Suprapubic skin (tissue), 4 donors: Measurements from ENCODE around the gene ZBTB40. TPM values are rescaled to one million over a fixed set of nuclear protein-coding genes. Genes with fewer than 3 reads are reported as not detected.

Experiments used
- DNase-seq, 2 donors: peaks; one replicate each; pipeline ENCODE4 v3.0.0-alpha.2; 2019; ENCODE audit warnings: low spot score in 2 of 2
- H3K27ac ChIP-seq: fragments of 200-600 bp; sonication (generic); one replicate; pipeline ENCODE4 v1.5.1; 2019
- H3K27me3 ChIP-seq: fragments of 200-600 bp; sonication (generic); one replicate; pipeline ENCODE4 v1.5.1; 2019
- H3K36me3 ChIP-seq: fragments of 200-600 bp; sonication (generic); one replicate; pipeline ENCODE4 v1.5.1; 2019
- H3K4me1 ChIP-seq: fragments of 200-600 bp; sonication (generic); one replicate; pipeline ENCODE4 v1.5.1; 2019
- H3K4me3 ChIP-seq: fragments of 200-600 bp; sonication (generic); one replicate; pipeline ENCODE4 v1.5.1; 2019; ENCODE audit warnings: mild to moderate bottlenecking
- H3K9me3 ChIP-seq: fragments of 200-600 bp; sonication (generic); one replicate; pipeline ENCODE4 v1.5.1; 2019
- EP300 ChIP-seq: sonication (generic); formaldehyde crosslinking; IDR thresholded peaks from one replicate; pipeline ENCODE4 v1.6.1; 2017; ENCODE audit warnings: antibody characterized with exemption
- POLR2A ChIP-seq, 2 donors: fragments of 450-650 bp; IDR thresholded peaks; one replicate each; pipeline ENCODE4 v1.6.1; 2017; ENCODE audit warnings: antibody characterized with exemption in 2 of 2, mild to moderate bottlenecking in 2 of 2, moderate library complexity in 2 of 2
- POLR2AphosphoS5 ChIP-seq, 3 donors: sonication (generic); formaldehyde crosslinking; IDR thresholded peaks; one replicate each; pipeline ENCODE4 v1.6.1; 2017; ENCODE audit warnings: antibody characterized with exemption in 3 of 3
- WGBS: methylation state at CpG from one replicate; pipeline ENCODE4 v1.1.5; 2018; 5-methylcytosine and 5-hydroxymethylcytosine counted together
- total RNA-seq, 4 donors: library from RNA; depleted of rRNA; stranded (reverse); fragments of >200 nt; gene quantifications; one replicate each; pipeline ENCODE4 v1.1.0, GENCODE V29; 2016
- TF ChIP-seq, protein P1 (sequence below), 2 donors: fragments of 200-600 bp in 1 of 2; fragments of 450-650 bp in 1 of 2; sonication (generic) in 1 of 2; IDR thresholded peaks; one replicate each; pipeline ENCODE4 v1.5.1; 2016 to 2019; ENCODE audit warnings: antibody characterized with exemption in 2 of 2, mild to moderate bottlenecking in 1 of 2, moderate library complexity in 1 of 2

The ZBTB40 gene
- total RNA-seq, 4 donors from 2014 or later = 12.7 to 36.0 (median 17.5) TPM

DNA sequence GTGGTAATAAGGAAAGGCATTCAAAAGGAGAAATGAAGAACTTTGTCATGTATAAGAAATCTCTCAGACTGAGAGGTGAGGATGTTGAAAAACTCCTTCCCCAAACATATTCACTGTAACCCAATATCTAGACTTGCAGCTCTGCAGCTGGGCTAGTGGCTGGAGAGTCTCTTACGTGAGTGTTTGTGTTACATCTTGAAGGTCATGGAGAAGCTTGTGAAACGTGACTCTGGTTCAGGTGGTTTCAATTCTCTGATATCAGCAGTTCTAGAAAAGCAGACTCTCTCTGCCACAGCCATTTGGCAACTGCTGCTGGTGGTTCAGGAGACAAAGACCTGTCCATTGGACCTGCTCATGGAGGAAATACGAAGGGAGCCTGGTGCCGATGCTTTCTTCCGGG is 56.7 kb downstream of the ZBTB40 start:
- Histone ChIP-seq H3K36me3 (peaks cover 81% of the 10 kb centered on the region), H3K4me1 (no peaks in the 10 kb centered on the region), H3K27me3 (no peaks in the 10 kb centered on the region), H3K4me3 (no peak overlapping the region), H3K27ac (no peak overlapping the region), H3K9me3 (no peaks in the 10 kb centered on the region)
- no peak for TF ChIP-seq POLR2A (IDR thresholded peaks at IDR 0.05)
- TF ChIP-seq POLR2AphosphoS5 (IDR thresholded peaks at IDR 0.05) = no peak
- TF ChIP-seq, protein P1, sequence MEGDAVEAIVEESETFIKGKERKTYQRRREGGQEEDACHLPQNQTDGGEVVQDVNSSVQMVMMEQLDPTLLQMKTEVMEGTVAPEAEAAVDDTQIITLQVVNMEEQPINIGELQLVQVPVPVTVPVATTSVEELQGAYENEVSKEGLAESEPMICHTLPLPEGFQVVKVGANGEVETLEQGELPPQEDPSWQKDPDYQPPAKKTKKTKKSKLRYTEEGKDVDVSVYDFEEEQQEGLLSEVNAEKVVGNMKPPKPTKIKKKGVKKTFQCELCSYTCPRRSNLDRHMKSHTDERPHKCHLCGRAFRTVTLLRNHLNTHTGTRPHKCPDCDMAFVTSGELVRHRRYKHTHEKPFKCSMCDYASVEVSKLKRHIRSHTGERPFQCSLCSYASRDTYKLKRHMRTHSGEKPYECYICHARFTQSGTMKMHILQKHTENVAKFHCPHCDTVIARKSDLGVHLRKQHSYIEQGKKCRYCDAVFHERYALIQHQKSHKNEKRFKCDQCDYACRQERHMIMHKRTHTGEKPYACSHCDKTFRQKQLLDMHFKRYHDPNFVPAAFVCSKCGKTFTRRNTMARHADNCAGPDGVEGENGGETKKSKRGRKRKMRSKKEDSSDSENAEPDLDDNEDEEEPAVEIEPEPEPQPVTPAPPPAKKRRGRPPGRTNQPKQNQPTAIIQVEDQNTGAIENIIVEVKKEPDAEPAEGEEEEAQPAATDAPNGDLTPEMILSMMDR (IDR thresholded peaks at IDR 0.05) = no peak
- TF ChIP-seq EP300 = no peak
- 84% methylated on average over 5 of the region's 5 CpGs for WGBS
- no peak for DNase-seq

DNA sequence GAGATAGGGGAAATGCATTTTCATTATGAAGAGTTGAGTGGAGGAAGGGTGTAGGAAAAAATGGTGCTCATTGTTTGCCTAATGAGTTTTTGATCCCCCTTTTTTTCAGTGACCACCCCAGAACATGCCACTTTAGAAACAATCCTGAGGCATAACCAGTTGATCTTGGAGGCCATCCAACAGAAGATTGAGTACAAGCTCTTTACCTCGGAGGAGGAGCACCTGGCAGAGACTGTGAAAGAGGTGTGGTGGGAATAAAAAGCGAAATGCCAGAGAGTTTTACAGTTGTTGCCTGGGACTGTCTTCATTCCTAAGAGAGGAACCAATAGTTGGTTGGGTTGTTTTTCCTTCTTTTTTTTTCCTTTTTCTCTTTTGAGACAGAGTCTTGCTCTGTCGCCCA is 57.3 kb downstream of the ZBTB40 start:
- H3K4me1 ChIP-seq = no peaks in the 10 kb centered on the region
- H3K27me3 ChIP-seq = no peaks in the 10 kb centered on the region
- H3K4me3 ChIP-seq = no peak overlapping the region
- H3K9me3 ChIP-seq = no peaks in the 10 kb centered on the region
- TF ChIP-seq, protein P1 (IDR thresholded peaks at IDR 0.05) = no peak
- TF ChIP-seq POLR2A (IDR thresholded peaks at IDR 0.05) = no peak
- no peak for TF ChIP-seq EP300
- TF ChIP-seq POLR2AphosphoS5 (IDR thresholded peaks at IDR 0.05) = no peak
- DNase-seq = no peak
- no peak overlapping the region for H3K27ac ChIP-seq
- peaks cover 88% of the 10 kb centered on the region for H3K36me3 ChIP-seq
- WGBS = 86% methylated on average over 3 of the region's 3 CpGs

DNA sequence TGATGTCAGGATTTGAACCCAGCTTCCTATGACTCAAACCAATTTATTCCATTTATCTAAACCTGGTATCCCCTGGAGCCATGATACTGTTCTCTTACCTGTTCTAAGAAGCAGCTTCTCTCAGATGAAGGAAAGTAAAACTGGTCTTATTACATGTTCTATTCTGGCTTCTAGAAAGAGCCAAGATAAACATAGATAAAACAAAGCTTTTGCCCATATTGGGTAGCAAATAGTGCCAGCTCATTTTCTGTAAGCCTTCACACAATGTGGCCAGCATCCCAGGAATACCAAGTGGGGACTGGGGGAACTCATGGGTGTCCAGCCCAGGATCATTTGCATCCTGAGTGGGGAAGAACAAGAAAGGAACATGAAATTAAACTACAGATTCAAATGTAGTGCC is 58.2 kb downstream of the ZBTB40 start:
- Histone ChIP-seq H3K36me3 (peaks cover 91% of the 10 kb centered on the region), H3K4me1 (no peaks in the 10 kb centered on the region), H3K27ac (no peak overlapping the region), H3K9me3 (no peaks in the 10 kb centered on the region), H3K4me3 (no peak overlapping the region), H3K27me3 (no peaks in the 10 kb centered on the region)
- no peak for TF ChIP-seq POLR2A (IDR thresholded peaks at IDR 0.05)
- no peak for TF ChIP-seq POLR2AphosphoS5 (IDR thresholded peaks at IDR 0.05)
- TF ChIP-seq, protein P1 (IDR thresholded peaks at IDR 0.05) = no peak
- TF ChIP-seq EP300 = no peak
- DNase-seq = no peak

DNA sequence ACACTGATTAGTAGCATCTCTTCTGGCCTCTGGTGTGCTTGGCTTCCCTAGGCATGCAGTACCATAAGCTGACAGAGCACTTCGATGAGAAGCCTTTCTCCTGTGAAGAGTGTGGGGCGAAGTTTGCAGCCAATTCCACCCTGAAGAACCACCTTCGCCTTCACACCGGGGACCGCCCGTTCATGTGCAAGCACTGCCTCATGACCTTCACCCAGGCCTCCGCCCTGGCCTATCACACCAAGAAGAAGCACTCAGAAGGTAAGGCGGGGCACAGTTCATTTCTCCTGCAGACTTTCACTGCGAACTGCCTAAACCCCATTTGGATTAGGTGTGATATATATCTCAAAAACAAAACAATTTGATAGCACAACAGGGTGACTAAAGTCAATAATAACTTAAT is 61.2 kb downstream of the ZBTB40 start:
- no peak for TF ChIP-seq POLR2A (IDR thresholded peaks at IDR 0.05)
- no peak for TF ChIP-seq POLR2AphosphoS5 (IDR thresholded peaks at IDR 0.05)
- TF ChIP-seq EP300 = no peak
- TF ChIP-seq, protein P1 (IDR thresholded peaks at IDR 0.05) = no peak
- Histone ChIP-seq H3K4me1 (no peaks in the 10 kb centered on the region), H3K27me3 (no peaks in the 10 kb centered on the region), H3K9me3 (no peaks in the 10 kb centered on the region), H3K4me3 (no peak overlapping the region), H3K36me3 (peaks cover 100% of the 10 kb centered on the region), H3K27ac (no peak overlapping the region)
- no peak for DNase-seq
- 96% methylated on average over 9 of the region's 9 CpGs for WGBS

DNA sequence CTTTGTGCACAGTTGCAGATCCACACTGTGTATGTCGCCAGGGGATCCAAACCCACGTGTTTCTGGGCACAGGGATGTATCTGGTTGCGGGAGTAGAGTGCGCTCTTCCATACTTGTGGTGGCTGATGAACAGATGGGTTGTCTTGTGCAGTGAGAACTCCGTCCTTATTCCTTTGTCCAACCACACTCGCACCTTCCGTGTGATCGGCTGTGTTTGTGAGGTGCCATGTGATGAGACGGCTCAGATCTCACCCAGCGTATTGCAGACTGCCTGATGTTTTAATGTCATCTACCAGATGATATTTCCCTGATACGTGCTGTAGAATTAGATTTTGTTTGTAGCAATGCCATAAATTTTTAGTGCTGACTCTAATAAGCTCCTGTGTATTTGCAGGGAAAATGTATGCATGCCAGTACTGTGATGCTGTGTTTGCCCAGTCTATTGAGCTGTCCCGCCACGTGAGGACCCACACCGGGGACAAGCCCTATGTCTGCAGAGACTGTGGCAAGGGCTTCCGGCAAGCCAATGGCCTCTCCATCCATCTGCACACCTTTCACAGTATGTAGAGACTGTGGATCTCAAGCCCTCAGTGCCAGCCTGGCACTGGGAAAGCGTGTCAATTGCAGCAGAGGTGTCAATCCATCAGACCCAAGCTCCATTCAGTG is 65.4 kb downstream of the ZBTB40 start:
- Histone ChIP-seq H3K4me1 (no peaks in the 10 kb centered on the region), H3K9me3 (no peaks in the 10 kb centered on the region), H3K27ac (no peak overlapping the region), H3K36me3 (peaks cover 100% of the 10 kb centered on the region), H3K4me3 (no peak overlapping the region), H3K27me3 (no peaks in the 10 kb centered on the region)
- TF ChIP-seq POLR2A (IDR thresholded peaks at IDR 0.05) (no peak), EP300 (no peak), POLR2AphosphoS5 (IDR thresholded peaks at IDR 0.05) (no peak)
- TF ChIP-seq, protein P1 (IDR thresholded peaks at IDR 0.05) = no peak
- DNase-seq = no peak
- WGBS = 96% methylated on average over 15 of the region's 16 CpGs
